ENCODE results near the gene ELOVL2. TPM values are rescaled to one million over a fixed set of nuclear protein-coding genes. Genes with fewer than 3 reads are reported as not detected.

Gene ELOVL2
- total RNA-seq, 2 donors from 2014 or later = 0.41 to 0.78 TPM

GRCh38 chr6:11002176-11002575 lies 41.9 kb downstream of the ELOVL2 start:
- ATAC-seq (ENCODE audit: insufficient number of reproducible peaks, low FRiP score, low read depth) = no peak
- no peak overlapping the region for H3K4me3 ChIP-seq
- no peak for TF ChIP-seq CTCF (IDR thresholded peaks at IDR 0.05)
- no peak overlapping the region for H3K27ac ChIP-seq
- H3K27me3 ChIP-seq (replicated peaks; ENCODE audit: insufficient read depth) = no peaks in the 10 kb centered on the region
- peaks cover 3 to 8% of the 10 kb centered on the region in 2 donors for H3K4me1 ChIP-seq (ENCODE audit: control insufficient read depth in 1 of 2, low read depth in 2 of 2)
- H3K9me3 ChIP-seq = no peaks in the 10 kb centered on the region
- H3K36me3 ChIP-seq = no peaks in the 10 kb centered on the region
- no peak for DNase-seq (ENCODE audit: low spot score)

GRCh38 chr6:10999994-11000393 lies 44.1 kb downstream of the ELOVL2 start:
- no peak overlapping the region for H3K4me3 ChIP-seq
- H3K27me3 ChIP-seq (replicated peaks; ENCODE audit: insufficient read depth) = no peaks in the 10 kb centered on the region
- H3K36me3 ChIP-seq = no peaks in the 10 kb centered on the region
- DNase-seq (ENCODE audit: low spot score) (no peak), ATAC-seq (ENCODE audit: insufficient number of reproducible peaks, low FRiP score, low read depth) (no peak)
- no peak overlapping the region for H3K27ac ChIP-seq
- no peak for TF ChIP-seq CTCF (IDR thresholded peaks at IDR 0.05)
- peaks cover 3 to 8% of the 10 kb centered on the region in 2 donors for H3K4me1 ChIP-seq (ENCODE audit: control insufficient read depth in 1 of 2, low read depth in 2 of 2)
- H3K9me3 ChIP-seq = no peaks in the 10 kb centered on the region

GRCh38 chr6:10995114-10995707 lies 48.9 kb downstream of the ELOVL2 start:
- Histone ChIP-seq H3K36me3 (no peaks in the 10 kb centered on the region), H3K4me3 (no peak overlapping the region), H3K27ac (no peak overlapping the region), H3K4me1 (ENCODE audit: control insufficient read depth in 1 of 2, low read depth in 2 of 2) (peaks cover 3 to 8% of the 10 kb centered on the region in 2 donors), H3K27me3 (replicated peaks; ENCODE audit: insufficient read depth) (no peaks in the 10 kb centered on the region), H3K9me3 (no peaks in the 10 kb centered on the region)
- no peak for ATAC-seq (ENCODE audit: insufficient number of reproducible peaks, low FRiP score, low read depth)
- no peak for TF ChIP-seq CTCF (IDR thresholded peaks at IDR 0.05)
- DNase-seq (ENCODE audit: low spot score) = no peak

- no peaks in the 10 kb centered on the region for H3K9me3 ChIP-seq
- no peaks in the 10 kb centered on the region for H3K36me3 ChIP-seq
- no peak for DNase-seq (ENCODE audit: low spot score)
- no peak overlapping the region for H3K4me3 ChIP-seq
- H3K27ac ChIP-seq = no peak overlapping the region
- TF ChIP-seq CTCF (IDR thresholded peaks at IDR 0.05) = no peak
- ATAC-seq (ENCODE audit: insufficient number of reproducible peaks, low FRiP score, low read depth) = no peak
- no peaks in the 10 kb centered on the region for H3K27me3 ChIP-seq (replicated peaks; ENCODE audit: insufficient read depth)
- H3K4me1 ChIP-seq (ENCODE audit: control insufficient read depth in 1 of 2, low read depth in 2 of 2) = no peaks in the 10 kb centered on the region
Observed at GRCh38 chr6:10993896-10994295, 50.2 kb downstream of the ELOVL2 start.

GRCh38 chr6:10991115-10991514 lies 53.0 kb downstream of the ELOVL2 start:
- Histone ChIP-seq H3K4me3 (no peak overlapping the region), H3K4me1 (ENCODE audit: control insufficient read depth in 1 of 2, low read depth in 2 of 2) (no peaks in the 10 kb centered on the region), H3K36me3 (no peaks in the 10 kb centered on the region), H3K27ac (no peak overlapping the region), H3K9me3 (no peaks in the 10 kb centered on the region), H3K27me3 (replicated peaks; ENCODE audit: insufficient read depth) (no peaks in the 10 kb centered on the region)
- ATAC-seq (ENCODE audit: insufficient number of reproducible peaks, low FRiP score, low read depth) = no peak
- no peak for TF ChIP-seq CTCF (IDR thresholded peaks at IDR 0.05)
- no peak for DNase-seq (ENCODE audit: low spot score)

Measured in thoracic aorta (tissue), 2 donors.